A549 (cell line): ENCODE data around the gene REEP6. TPM values are rescaled to one million over a fixed set of nuclear protein-coding genes. Genes with fewer than 3 reads are reported as not detected.
"Not testable (repeated sequence)": the region's sequence is repeated elsewhere in the genome, so short reads cannot be mapped to it uniquely, and the experiment has no call there.

Source experiments
- ATAC-seq, 2 experiments: fragments of 200-7000 bp in 1 of 2; fragments of >200 bp in 1 of 2; cut with Nextera tagmentation in 1 of 2; cut with Tn5 transposase in 1 of 2; 3 replicates each; pipeline versions ENCODE4 v1.8.0 to v1.9.1; 2018 to 2020; ENCODE audit warnings: mild to moderate bottlenecking in 1 of 2, moderate library complexity in 1 of 2
- CTCF ChIA-PET: fragments of 300-600 bp; sonication (Branson Sonifier 250); formaldehyde crosslinking; extraction: SDS; loops from one replicate; lab custom pipeline; 2021; ENCODE audit warnings: antibody characterized with exemption, inconsistent platforms; lab: Yijun Ruan, JAX
- POLR2A ChIA-PET: fragments of 350-600 bp; formaldehyde crosslinking; extraction: SDS; loops from one replicate; lab custom pipeline; 2021; ENCODE audit warnings: antibody characterized with exemption, inconsistent platforms; lab: Yijun Ruan, JAX
- DNase-seq, 2 experiments: peaks; one replicate each; pipeline versions ENCODE4 v3.0.0 to v3.0.0-alpha.2; 2011 to 2016; ENCODE audit warnings: low read depth in 1 of 2, low spot score in 1 of 2
- FAIRE-seq: peaks from 2 replicates; lab custom pipeline; 2011; peaks lifted over from hg19 to GRCh38; lab: Jason Lieb, UNC
- H3K27ac ChIP-seq, 2 experiments: fragments of >200 bp; sonication (Bioruptor Twin); formaldehyde crosslinking; 3 replicates each; pipeline ENCODE4 v1.5.1; 2016 to 2017
- H3K4me1 ChIP-seq: fragments of >200 bp; sonication (Bioruptor Twin); formaldehyde crosslinking; 3 replicates; pipeline ENCODE4 v1.6.1; 2016
- H3K4me2 ChIP-seq: fragments of >200 bp; sonication (Bioruptor Twin); formaldehyde crosslinking; 3 replicates; pipeline ENCODE4 v1.6.1; 2016
- H3K4me3 ChIP-seq: fragments of >200 bp; sonication (Bioruptor Twin); formaldehyde crosslinking; 3 replicates; pipeline ENCODE4 v1.5.1; 2016
- H3K9me3 ChIP-seq: fragments of >200 bp; sonication (Bioruptor Twin); formaldehyde crosslinking; 3 replicates; pipeline ENCODE4 v1.6.1; 2016
- BHLHE40 ChIP-seq: IDR thresholded peaks from 2 replicates; pipeline ENCODE4 v1.6.1; 2012; ENCODE audit warnings: low read depth, low read length, inconsistent platforms
- CBX2 ChIP-seq: fragments of 200-600 bp; sonication (generic); IDR thresholded peaks from 2 replicates; pipeline ENCODE4 v1.6.1; 2016; ENCODE audit warnings: low read depth, mild to moderate bottlenecking, borderline replicate concordance
- CHD2 ChIP-seq: fragments of 150-350 bp; IDR thresholded peaks from 2 replicates; pipeline ENCODE4 v1.6.1; 2014; ENCODE audit warnings: low read length; ENCODE audit not compliant: partially characterized antibody
- CHD4 ChIP-seq: fragments of 200-600 bp; sonication (generic); IDR thresholded peaks from 2 replicates; pipeline ENCODE4 v1.6.1; 2016; ENCODE audit warnings: antibody characterized with exemption, mild to moderate bottlenecking, borderline replicate concordance
- CTCF ChIP-seq: fragments of >200 bp; sonication (Bioruptor Twin); formaldehyde crosslinking; IDR thresholded peaks from 3 replicates; pipeline ENCODE4 v1.5.1; 2016
- EHF ChIP-seq: fragments of 250-450 bp; sonication (Bioruptor Pico); IDR thresholded peaks from 2 replicates; pipeline ENCODE4 v1.5.0; 2020; ENCODE audit warnings: mild to moderate bottlenecking
- EHMT2 ChIP-seq: fragments of 200-600 bp; sonication (generic); IDR thresholded peaks from 2 replicates; pipeline ENCODE4 v1.6.1; 2016; ENCODE audit warnings: antibody characterized with exemption, low read depth, mild to moderate bottlenecking, moderate library complexity
- EP300 ChIP-seq, 2 experiments: fragments of >200 bp; sonication (Bioruptor Twin); formaldehyde crosslinking; IDR thresholded peaks; 2 replicates in 1 of 2; 3 replicates in 1 of 2; pipeline ENCODE4 v1.6.1; 2016 to 2017
- HDAC2 ChIP-seq: fragments of 200-600 bp; sonication (generic); IDR thresholded peaks from 2 replicates; pipeline ENCODE4 v1.6.1; 2016
- HEYL ChIP-seq: fragments of 250-450 bp; sonication (Bioruptor Pico); IDR thresholded peaks from 2 replicates; pipeline ENCODE4 v1.8.0; 2021; ENCODE audit warnings: mild to moderate bottlenecking, moderate library complexity
- HOXB13 ChIP-seq: fragments of 250-450 bp; sonication (Bioruptor Pico); IDR thresholded peaks from 2 replicates; pipeline ENCODE4 v1.5.0; 2020; ENCODE audit warnings: low read depth, mild to moderate bottlenecking, moderate library complexity
- HOXB5 ChIP-seq: fragments of 250-450 bp; sonication (Bioruptor Pico); IDR thresholded peaks from 2 replicates; pipeline ENCODE4 v1.5.0; 2020; ENCODE audit warnings: mild to moderate bottlenecking, moderate library complexity
- JUN ChIP-seq, 2 experiments: fragments of >200 bp; sonication (Bioruptor Twin); formaldehyde crosslinking; IDR thresholded peaks; 2 replicates in 1 of 2; 3 replicates in 1 of 2; pipeline ENCODE4 v1.6.1; 2016 to 2017
- MAZ ChIP-seq: fragments of 150-350 bp; IDR thresholded peaks from 2 replicates; pipeline ENCODE4 v1.6.1; 2014; ENCODE audit warnings: antibody characterized with exemption, low read depth, low read length, borderline replicate concordance
- NR3C1 ChIP-seq: fragments of >200 bp; sonication (Bioruptor Twin); formaldehyde crosslinking; IDR thresholded peaks from 3 replicates; pipeline ENCODE4 v1.6.1; 2017
- PHF8 ChIP-seq: fragments of 200-600 bp; sonication (generic); IDR thresholded peaks from 2 replicates; pipeline ENCODE4 v1.6.1; 2016; ENCODE audit warnings: low read depth, mild to moderate bottlenecking, antibody characterized with exemption, moderate library complexity, borderline replicate concordance
- POLR2A ChIP-seq: IDR thresholded peaks from 2 replicates; pipeline ENCODE4 v1.6.1; 2012; ENCODE audit warnings: mild to moderate bottlenecking, low read length
- POLR2AphosphoS2 ChIP-seq: conservative IDR thresholded peaks from 2 replicates; pipeline ENCODE4 v1.6.1; 2012; ENCODE audit warnings: low read length, improper control_type of control experiment, inconsistent platforms
- RNF2 ChIP-seq: fragments of 200-600 bp; sonication (generic); IDR thresholded peaks from 2 replicates; pipeline ENCODE4 v1.6.1; 2016; ENCODE audit warnings: low read depth, mild to moderate bottlenecking, antibody characterized with exemption, moderate library complexity, borderline replicate concordance
- TFCP2L1 ChIP-seq: fragments of 250-450 bp; sonication (Bioruptor Pico); IDR thresholded peaks from 2 replicates; pipeline ENCODE4 v1.5.0; 2021; ENCODE audit warnings: mild to moderate bottlenecking
- ZSCAN20 ChIP-seq: fragments of 250-450 bp; sonication (Bioruptor Pico); IDR thresholded peaks from 2 replicates; pipeline ENCODE4 v1.8.0; 2022; ENCODE audit warnings: mild to moderate bottlenecking, moderate library complexity
- WGBS: methylation state at CpG from one replicate; pipeline ENCODE4 v1.1.6; 2017; ENCODE audit errors: missing lambda C conversion rate; 5-methylcytosine and 5-hydroxymethylcytosine counted together
- polyA plus RNA-seq, 4 experiments: library from polyadenylated mRNA; depleted of rRNA in 3 of 4; stranded (reverse); fragments of >200 nt; fragmentation: RNase III in 1 of 4; extraction: RNeasy Plus Mini Kit Qiagen cat#74134 plus additional on column Dnase treatment in 1 of 4; gene quantifications; 2 replicates in 3 of 4; 3 replicates in 1 of 4; pipeline ENCODE4 v1.2.3, GENCODE V29; 2011 to 2017
- TF ChIP-seq, protein P1 (sequence below): fragments of 450-650 bp; IDR thresholded peaks from 2 replicates; pipeline ENCODE4 v1.6.1; 2014; ENCODE audit warnings: antibody characterized with exemption
- TF ChIP-seq, protein P2 (sequence below): fragments of 200-600 bp; sonication (generic); IDR thresholded peaks from 2 replicates; pipeline ENCODE4 v1.6.1; 2016; ENCODE audit warnings: antibody characterized with exemption, mild to moderate bottlenecking, moderate library complexity

REEP6 gene
- polyA plus RNA-seq, 2 of the 4 experiments (the other 2 are of a cell fraction) = 1.8 to 4.8 TPM

- H3K4me3 ChIP-seq = no peak overlapping the region
- peaks cover 5% of the 10 kb centered on the region; the same call in 1 of the 3 replicates for H3K4me1 ChIP-seq
- FAIRE-seq (no peak), DNase-seq (no peak), ATAC-seq (no peak)
- TF ChIP-seq EHF (CRISPR knock-in tag) = no peak
- TF ChIP-seq EHMT2 = no peak
- no peak for TF ChIP-seq TFCP2L1
- no peak for TF ChIP-seq EP300 (IDR thresholded peaks at IDR 0.05)
- no peak for TF ChIP-seq HOXB13 (CRISPR knock-in tag)
- no peak for TF ChIP-seq CHD2
- TF ChIP-seq HOXB5 (CRISPR knock-in tag) = no peak
- TF ChIP-seq PHF8 = no peak
- ChIA-PET CTCF (interaction anchor here (0.9 to 1.3 kb wide), 2 partner anchors 17 to 32 kb away, joined by 3 read pairs; no protein-coding TSS in a partner anchor), POLR2A (no interaction called here)
- no peak overlapping the region for H3K4me2 ChIP-seq
- H3K27ac ChIP-seq = no peak overlapping the region
- no peaks in the 10 kb centered on the region for H3K9me3 ChIP-seq
- 87% methylated on average over 15 of the region's 25 CpGs for WGBS
Observed at GRCh38 chr19:1497578-1498235, 6.7 kb downstream of the REEP6 start.

DNA sequence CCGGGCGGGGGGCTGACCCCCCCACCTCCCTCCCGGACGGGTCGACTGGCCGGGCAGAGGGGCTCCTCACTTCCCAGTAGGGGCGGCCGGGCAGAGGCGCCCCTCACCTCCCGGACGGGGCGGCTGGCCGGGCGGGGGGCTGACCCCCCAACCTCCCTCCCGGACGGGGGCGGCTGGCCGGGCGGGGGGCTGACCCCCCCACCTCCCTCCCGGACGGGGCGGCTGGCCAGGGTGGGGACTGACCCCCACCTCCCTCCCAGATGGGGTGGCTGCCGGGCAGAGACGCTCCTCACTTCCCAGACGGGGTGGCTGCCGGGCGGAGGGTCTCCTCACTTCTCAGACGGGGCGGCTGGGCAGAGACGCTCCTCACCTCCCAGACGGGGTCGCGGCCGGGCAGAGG lies 8.2 kb downstream of the REEP6 start:
- H3K4me2 ChIP-seq, H3K27ac ChIP-seq, DNase-seq, POLR2A ChIA-PET, H3K9me3 ChIP-seq, CTCF ChIA-PET, H3K4me3 ChIP-seq, ATAC-seq, FAIRE-seq: not testable (repeated sequence)
- peaks cover 13% of the 10 kb centered on the region; the same call in 2 of the 3 replicates for H3K4me1 ChIP-seq
- WGBS = no CpG with 5 or more reads among the region's 34 CpGs

- WGBS = 77% methylated on average over 2 of the region's 9 CpGs
- DNase-seq (no peak), ATAC-seq (no peak), FAIRE-seq (no peak)
- H3K4me2 ChIP-seq = peak overlapping the region; percentile 39
- no peak overlapping the region for H3K4me3 ChIP-seq
- no peaks in the 10 kb centered on the region for H3K9me3 ChIP-seq
- peaks cover 13% of the 10 kb centered on the region; the same call in 2 of the 3 replicates for H3K4me1 ChIP-seq
- no peak overlapping the region for H3K27ac ChIP-seq
- POLR2A ChIA-PET = no interaction called here
- TF ChIP-seq NR3C1 (no peak), RNF2 (no peak), CTCF (no peak), POLR2AphosphoS2 (no peak), HDAC2 (no peak), EHMT2 (no peak), CHD4 (no peak), JUN (IDR thresholded peaks at IDR 0.05) (no peak), POLR2A (no peak), EP300 (IDR thresholded peaks at IDR 0.05) (no peak), HOXB13 (CRISPR knock-in tag) (no peak), MAZ (no peak), TFCP2L1 (no peak), HOXB5 (CRISPR knock-in tag) (no peak), CBX2 (no peak), HEYL (CRISPR knock-in tag) (no peak), ZSCAN20 (no peak), BHLHE40 (no peak)
- TF ChIP-seq, protein P1, sequence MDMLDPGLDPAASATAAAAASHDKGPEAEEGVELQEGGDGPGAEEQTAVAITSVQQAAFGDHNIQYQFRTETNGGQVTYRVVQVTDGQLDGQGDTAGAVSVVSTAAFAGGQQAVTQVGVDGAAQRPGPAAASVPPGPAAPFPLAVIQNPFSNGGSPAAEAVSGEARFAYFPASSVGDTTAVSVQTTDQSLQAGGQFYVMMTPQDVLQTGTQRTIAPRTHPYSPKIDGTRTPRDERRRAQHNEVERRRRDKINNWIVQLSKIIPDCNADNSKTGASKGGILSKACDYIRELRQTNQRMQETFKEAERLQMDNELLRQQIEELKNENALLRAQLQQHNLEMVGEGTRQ = no peak
- TF ChIP-seq, protein P2, sequence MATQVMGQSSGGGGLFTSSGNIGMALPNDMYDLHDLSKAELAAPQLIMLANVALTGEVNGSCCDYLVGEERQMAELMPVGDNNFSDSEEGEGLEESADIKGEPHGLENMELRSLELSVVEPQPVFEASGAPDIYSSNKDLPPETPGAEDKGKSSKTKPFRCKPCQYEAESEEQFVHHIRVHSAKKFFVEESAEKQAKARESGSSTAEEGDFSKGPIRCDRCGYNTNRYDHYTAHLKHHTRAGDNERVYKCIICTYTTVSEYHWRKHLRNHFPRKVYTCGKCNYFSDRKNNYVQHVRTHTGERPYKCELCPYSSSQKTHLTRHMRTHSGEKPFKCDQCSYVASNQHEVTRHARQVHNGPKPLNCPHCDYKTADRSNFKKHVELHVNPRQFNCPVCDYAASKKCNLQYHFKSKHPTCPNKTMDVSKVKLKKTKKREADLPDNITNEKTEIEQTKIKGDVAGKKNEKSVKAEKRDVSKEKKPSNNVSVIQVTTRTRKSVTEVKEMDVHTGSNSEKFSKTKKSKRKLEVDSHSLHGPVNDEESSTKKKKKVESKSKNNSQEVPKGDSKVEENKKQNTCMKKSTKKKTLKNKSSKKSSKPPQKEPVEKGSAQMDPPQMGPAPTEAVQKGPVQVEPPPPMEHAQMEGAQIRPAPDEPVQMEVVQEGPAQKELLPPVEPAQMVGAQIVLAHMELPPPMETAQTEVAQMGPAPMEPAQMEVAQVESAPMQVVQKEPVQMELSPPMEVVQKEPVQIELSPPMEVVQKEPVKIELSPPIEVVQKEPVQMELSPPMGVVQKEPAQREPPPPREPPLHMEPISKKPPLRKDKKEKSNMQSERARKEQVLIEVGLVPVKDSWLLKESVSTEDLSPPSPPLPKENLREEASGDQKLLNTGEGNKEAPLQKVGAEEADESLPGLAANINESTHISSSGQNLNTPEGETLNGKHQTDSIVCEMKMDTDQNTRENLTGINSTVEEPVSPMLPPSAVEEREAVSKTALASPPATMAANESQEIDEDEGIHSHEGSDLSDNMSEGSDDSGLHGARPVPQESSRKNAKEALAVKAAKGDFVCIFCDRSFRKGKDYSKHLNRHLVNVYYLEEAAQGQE = no peak
- CTCF ChIA-PET = interaction anchor here (1.0 to 2.5 kb wide), 2 partner anchors 11 to 46 kb away, joined by 3 to 9 read pairs; no protein-coding TSS in a partner anchor
Observed at GRCh38 chr19:1501200-1501595, 10.2 kb downstream of the REEP6 start.
